Left kidney (tissue), 2 donors: ENCODE data around the gene AMBP. TPM values are rescaled to one million over a fixed set of nuclear protein-coding genes. Genes with fewer than 3 reads are reported as not detected.

ENCODE experiments used
- DNase-seq: peaks from one replicate; pipeline ENCODE4 v3.0.0-alpha.2; 2013
- polyA plus RNA-seq: library from polyadenylated mRNA; unstranded; fragments of 120-200 nt; gene quantifications from one replicate; pipeline ENCODE4 v1.2.1, GENCODE V29; 2013; ENCODE audit not compliant: insufficient read length

Gene AMBP
- polyA plus RNA-seq, 1 donor, result 1.9 TPM

- no peak for DNase-seq
Measured at GRCh38 chr9:114075602-114076001, 2.5 kb downstream of the AMBP start.

DNA sequence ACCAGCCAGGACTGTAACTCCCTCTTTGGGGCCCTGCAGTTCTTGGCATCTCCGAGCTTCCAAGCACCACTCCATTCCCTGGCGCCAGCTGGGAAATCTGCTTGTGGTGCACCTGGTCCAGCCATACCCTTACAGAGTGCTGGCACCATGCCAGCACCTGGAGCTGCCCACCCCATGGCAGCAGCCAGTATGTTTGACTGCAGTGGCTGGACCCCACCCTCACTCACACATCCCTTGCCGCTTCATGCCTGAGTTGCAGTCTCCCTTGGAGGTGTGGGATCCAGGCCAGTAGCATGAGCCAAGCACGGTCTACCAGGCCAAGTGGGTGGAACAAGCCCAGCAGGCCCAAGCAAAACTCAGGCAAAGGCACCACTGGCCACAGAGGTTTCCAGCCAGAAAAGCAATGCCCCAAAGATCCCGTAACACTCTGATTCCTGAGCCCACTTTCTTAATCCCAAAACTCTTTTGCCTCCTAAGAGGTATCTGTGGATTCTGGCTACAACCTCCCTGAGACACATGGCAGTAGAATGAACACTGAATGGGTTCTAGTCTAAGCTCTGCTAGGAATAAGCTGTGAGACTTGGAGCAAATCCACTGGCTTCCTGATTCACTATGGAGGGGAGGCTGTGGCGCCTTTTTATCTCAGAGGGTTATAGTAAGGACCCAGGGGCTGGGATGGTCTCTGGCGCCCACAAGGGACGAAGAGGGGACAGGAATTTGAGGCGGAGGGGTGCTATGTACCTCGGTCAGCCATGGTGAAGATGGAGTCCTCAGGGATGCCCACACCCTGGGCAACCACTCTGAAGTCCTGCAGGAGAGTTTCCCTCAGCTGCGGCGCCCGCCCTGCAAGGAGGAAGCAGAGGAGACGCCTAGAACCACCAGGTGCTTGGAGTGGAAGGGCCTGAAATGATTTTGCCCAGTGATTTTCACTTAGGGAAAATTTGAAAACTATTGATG lies 5.6 kb downstream of the AMBP start:
- no peak for DNase-seq

GRCh38 chr9:114071197-114071795 lies 6.8 kb downstream of the AMBP start:
- DNase-seq, result no peak

- no peak for DNase-seq
Measured at GRCh38 chr9:114070188-114071103, 7.7 kb downstream of the AMBP start.

DNA sequence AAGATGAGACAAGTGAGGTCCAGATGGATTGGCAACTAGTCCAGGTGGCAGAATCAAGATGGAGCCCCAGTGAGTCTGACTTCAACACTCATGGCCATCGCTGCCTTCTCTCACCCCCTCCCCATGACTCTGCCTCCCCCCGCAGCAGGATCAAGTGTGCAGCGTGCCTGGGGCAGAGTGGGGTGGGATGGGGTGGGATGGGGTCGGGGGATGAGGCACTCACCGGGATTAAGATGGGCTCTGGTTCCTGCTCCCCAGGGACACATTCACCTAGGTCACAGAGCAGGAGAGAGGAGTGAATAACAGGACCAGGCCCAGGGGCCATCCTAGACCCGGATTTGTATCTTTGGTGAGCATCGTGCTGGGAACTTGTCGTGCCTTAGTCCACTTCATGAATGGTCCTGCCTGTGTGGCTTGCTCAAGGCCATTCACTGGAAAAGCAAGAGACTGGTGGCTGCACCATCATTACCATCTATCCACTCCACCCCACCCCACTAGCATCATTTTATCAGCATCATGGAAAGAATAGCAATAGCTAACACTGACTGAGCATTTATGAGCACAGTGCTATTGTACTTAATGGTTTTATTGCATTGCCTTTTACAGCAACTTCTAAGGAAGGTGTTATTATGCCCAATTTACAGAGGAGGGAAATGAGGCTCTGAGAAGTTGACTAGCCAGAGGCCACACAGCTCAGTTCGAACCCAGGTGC lies 8.5 kb downstream of the AMBP start:
- no peak for DNase-seq

- no peak for DNase-seq
Measured at GRCh38 chr9:114065304-114065703, 12.8 kb downstream of the AMBP start.

DNA sequence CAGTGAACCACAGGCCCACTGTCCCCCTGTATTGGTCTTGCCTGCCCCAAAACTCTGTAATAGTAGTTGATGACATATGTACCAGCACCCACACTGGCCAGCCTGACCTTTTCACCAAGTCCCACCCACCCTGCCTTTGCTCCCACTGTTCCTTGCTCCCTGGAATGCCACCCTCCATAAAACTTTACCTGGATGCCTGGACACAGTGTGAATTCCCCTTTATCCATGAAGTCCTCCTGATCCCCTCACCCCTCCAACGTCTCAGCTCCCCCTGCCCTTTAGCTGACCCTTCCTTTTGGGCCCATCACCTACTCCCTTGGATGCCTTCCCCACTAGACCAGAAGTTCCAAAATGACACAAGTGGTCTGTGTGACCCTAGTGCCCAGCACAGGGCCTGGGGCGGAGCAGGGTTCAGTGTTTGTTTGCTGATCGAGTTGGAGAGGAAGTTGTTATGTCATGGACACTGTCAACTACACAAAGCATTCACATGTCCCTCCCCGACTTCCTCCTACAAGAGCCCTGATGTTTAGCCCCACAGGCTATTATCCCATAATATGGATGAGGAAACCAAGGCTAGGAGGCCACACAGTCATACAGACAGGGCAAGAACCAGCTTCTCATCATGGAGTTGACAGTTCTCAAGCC lies 16.1 kb downstream of the AMBP start:
- no peak for DNase-seq

- DNase-seq, result no peak
Measured at GRCh38 chr9:114061292-114061691, 16.8 kb downstream of the AMBP start.

- DNase-seq, result no peak
Measured at GRCh38 chr9:114060711-114061110, 17.4 kb downstream of the AMBP start.

DNA sequence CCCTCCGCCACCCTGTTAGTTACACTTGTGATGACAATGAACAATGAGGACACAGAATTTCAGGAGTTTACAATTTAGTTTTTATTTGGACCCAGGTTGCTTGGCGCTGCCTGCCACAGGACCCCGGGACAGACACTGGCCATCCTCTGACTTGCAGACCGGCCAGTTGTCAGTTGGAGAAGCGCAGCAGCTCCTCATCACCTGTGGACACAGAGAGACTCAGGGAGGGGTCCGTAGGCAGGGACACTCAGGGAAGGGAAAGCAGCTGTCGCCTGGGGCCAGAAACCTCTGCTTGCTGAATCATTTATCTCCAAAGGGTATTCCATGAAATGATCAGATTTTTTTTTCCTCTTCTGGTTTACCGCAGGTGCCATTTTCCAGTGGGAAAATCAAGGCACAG lies 18.0 kb downstream of the AMBP start:
- no peak for DNase-seq

- DNase-seq, result no peak
Measured at GRCh38 chr9:114059047-114059803, 18.9 kb downstream of the AMBP start.

DNA sequence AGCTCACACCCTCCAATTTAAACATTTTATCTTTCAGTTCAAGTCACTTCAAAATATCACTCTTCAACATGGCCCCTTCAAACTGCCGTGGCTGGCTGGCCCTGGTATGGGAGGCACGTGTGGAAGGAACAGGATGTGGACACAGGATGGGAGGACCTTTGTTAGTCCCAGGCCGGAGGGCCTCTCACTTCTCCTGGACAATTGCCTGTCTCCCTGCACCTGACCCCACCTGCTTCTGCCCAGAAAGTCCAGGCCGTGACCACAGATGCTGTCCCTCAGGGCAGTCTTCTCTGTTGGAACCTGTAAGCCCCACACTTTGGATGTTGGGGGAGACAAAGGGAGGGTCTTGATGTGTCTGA lies 19.4 kb downstream of the AMBP start:
- no peak for DNase-seq

GRCh38 chr9:114057161-114057885 lies 20.8 kb downstream of the AMBP start:
- no peak for DNase-seq

GRCh38 chr9:114056527-114056926 lies 21.6 kb downstream of the AMBP start:
- DNase-seq, result no peak

GRCh38 chr9:114055894-114056293 lies 22.2 kb downstream of the AMBP start:
- no peak for DNase-seq

DNA sequence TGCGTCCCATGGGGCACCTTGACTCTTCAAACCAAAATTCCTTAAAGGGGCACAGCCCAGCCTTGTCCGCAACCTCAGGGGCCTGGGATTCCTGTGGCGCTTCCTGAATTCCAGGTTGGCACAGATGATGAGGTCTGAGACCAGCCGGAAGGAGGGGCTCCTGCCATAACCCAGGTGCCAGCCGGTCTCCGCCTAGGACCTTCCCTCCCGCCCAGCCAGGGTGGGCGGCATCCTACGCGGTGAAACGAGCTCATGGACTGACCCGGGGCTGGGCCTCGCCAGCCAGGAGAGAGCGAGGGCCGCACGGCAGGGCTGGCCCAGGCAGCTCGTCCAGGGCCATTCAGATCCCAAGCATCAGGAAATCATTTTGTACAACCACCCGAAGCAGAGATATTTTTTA lies 23.0 kb downstream of the AMBP start:
- no peak for DNase-seq

- DNase-seq, result no peak
Measured at GRCh38 chr9:114054191-114054690, 23.9 kb downstream of the AMBP start.

GRCh38 chr9:114053246-114054005 lies 24.7 kb downstream of the AMBP start:
- no peak for DNase-seq

- DNase-seq, result no peak
Measured at GRCh38 chr9:114051706-114052105, 26.4 kb downstream of the AMBP start.
